ENCODE results near the gene PHACTR1. TPM values are rescaled to one million over a fixed set of nuclear protein-coding genes. Genes with fewer than 3 reads are reported as not detected.

The PHACTR1 gene
- total RNA-seq, 1 donor from 2014 or later = 72.8 TPM

DNA sequence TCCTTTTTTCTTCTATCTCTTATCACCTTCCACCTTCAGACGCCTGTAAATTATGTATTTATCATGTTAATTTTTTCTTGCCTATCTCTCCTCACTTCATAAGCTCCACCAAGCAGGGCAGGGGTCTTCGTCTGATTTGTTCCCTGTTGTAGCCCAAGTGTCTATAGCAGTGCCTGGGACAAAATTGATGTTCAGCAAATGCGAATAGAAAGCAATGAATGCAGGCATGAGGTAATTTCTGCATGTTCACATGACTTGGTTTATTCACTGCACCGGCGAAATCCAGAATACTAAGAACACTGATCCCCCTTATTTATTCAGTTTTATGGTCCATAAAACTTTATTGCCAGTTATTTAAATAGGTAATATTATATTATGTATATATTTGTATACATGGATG, 449.7 kb downstream of the PHACTR1 start:
- Histone ChIP-seq H3K27me3 (no peaks in the 10 kb centered on the region), H3K4me3 (no peak overlapping the region), H3K27ac (no peak overlapping the region), H3K9me3 (no peaks in the 10 kb centered on the region), H3K36me3 (no peaks in the 10 kb centered on the region), H3K4me1 (no peaks in the 10 kb centered on the region)
- TF ChIP-seq, protein P1, sequence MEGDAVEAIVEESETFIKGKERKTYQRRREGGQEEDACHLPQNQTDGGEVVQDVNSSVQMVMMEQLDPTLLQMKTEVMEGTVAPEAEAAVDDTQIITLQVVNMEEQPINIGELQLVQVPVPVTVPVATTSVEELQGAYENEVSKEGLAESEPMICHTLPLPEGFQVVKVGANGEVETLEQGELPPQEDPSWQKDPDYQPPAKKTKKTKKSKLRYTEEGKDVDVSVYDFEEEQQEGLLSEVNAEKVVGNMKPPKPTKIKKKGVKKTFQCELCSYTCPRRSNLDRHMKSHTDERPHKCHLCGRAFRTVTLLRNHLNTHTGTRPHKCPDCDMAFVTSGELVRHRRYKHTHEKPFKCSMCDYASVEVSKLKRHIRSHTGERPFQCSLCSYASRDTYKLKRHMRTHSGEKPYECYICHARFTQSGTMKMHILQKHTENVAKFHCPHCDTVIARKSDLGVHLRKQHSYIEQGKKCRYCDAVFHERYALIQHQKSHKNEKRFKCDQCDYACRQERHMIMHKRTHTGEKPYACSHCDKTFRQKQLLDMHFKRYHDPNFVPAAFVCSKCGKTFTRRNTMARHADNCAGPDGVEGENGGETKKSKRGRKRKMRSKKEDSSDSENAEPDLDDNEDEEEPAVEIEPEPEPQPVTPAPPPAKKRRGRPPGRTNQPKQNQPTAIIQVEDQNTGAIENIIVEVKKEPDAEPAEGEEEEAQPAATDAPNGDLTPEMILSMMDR (IDR thresholded peaks at IDR 0.05) = no peak
- intact Hi-C loops (cut with DNase I) = no loop called here
- ATAC-seq (no peak), DNase-seq (no peak)

DNA sequence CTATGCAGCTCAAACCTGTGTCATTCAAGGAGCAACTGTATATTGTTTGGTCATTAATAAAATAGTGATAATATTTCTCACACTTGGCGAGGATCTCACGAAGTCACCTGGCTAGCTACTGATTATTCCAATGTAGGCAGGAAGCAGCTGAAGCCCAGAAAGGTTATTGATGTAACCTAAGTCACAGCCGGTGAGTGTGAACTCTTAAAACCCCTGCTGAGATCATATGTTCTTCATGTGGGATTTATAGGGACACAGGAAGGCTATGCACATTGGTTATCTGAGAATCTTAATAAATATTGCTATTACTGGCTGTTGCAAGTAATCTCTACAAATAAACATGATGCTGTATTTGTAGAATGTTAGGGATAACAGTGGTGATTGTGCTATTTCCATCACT, 450.3 kb downstream of the PHACTR1 start:
- Histone ChIP-seq H3K27ac (no peak overlapping the region), H3K27me3 (no peaks in the 10 kb centered on the region), H3K4me3 (no peak overlapping the region), H3K4me1 (no peaks in the 10 kb centered on the region), H3K9me3 (no peaks in the 10 kb centered on the region), H3K36me3 (no peaks in the 10 kb centered on the region)
- DNase-seq (no peak), ATAC-seq (no peak)
- intact Hi-C loops (cut with DNase I) = no loop called here
- TF ChIP-seq, protein P1 (IDR thresholded peaks at IDR 0.05) = no peak

DNA sequence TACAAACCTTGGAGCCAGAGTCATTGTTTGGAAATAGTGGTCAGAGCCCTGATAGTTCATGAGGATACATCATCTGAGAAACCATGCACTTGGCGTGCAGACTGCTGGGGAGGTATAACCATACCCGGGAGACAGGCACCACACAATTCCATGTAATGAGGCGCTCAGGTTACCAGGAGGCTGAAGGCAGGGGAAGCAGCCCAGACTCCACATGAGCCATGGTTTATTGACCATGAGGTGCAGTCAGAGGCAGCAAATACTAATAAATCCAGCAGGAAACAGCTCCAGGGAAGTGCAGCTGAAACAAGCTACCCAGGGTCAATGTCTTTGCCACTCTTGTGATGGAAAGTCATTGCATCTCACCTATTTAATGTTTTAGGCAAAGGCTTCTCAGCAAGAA, 455.7 kb downstream of the PHACTR1 start:
- Histone ChIP-seq H3K27ac (no peak overlapping the region), H3K27me3 (no peaks in the 10 kb centered on the region), H3K36me3 (no peaks in the 10 kb centered on the region), H3K9me3 (no peaks in the 10 kb centered on the region), H3K4me3 (no peak overlapping the region), H3K4me1 (no peaks in the 10 kb centered on the region)
- DNase-seq (no peak), ATAC-seq (no peak)
- intact Hi-C loops (cut with DNase I) = no loop called here
- TF ChIP-seq, protein P1 (IDR thresholded peaks at IDR 0.05) = no peak

DNA sequence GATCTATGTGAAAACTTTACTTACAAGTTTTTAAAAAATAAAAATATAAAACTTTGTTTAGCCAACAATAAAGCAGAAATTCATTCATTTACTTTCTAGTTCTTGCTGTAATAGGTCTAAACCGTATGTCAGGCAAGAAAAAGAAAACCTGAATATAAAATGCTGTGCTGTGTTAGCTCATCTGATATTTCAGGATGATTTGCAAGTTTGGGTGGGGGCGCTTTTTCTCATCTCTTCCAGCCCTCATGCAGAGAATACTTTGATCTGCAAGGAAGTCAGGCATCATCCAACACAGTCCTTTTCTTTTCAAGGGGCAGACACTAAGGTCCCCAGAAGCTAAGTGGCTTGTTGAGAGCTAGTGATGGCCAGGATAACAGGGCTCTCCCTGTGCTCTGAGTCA, 458.5 kb downstream of the PHACTR1 start:
- ATAC-seq (no peak), DNase-seq (no peak)
- peaks cover 5% of the 10 kb centered on the region for H3K4me1 ChIP-seq
- TF ChIP-seq, protein P1 (IDR thresholded peaks at IDR 0.05) = no peak
- H3K27ac ChIP-seq = no peak overlapping the region
- no peaks in the 10 kb centered on the region for H3K36me3 ChIP-seq
- intact Hi-C loops (cut with DNase I) = no loop called here
- H3K4me3 ChIP-seq = no peak overlapping the region
- no peaks in the 10 kb centered on the region for H3K9me3 ChIP-seq
- H3K27me3 ChIP-seq = no peaks in the 10 kb centered on the region

DNA sequence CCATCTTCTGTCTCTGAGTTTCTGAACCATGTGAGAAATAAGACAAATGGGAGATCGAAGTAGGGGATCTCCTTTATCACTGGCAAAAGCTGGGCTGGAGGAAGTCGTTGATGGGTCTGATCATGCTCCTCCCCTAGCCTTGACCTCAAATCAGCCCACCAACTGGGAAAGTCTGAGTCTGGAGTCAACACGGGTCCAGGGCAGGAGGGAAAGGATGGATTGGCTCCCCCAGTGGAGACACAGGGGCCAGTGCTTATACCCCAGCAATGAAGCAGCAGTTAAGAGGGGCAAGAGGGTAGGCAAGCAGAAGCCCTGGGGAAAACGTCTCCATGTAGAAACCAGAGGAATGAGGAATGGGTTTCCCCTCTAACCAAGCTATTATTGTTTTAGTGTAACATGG, 459.2 kb downstream of the PHACTR1 start:
- TF ChIP-seq, protein P1 (IDR thresholded peaks at IDR 0.05) = no peak
- intact Hi-C loops (cut with DNase I) = no loop called here
- ATAC-seq = no peak
- no peak for DNase-seq
- H3K36me3 ChIP-seq = no peaks in the 10 kb centered on the region
- H3K4me1 ChIP-seq = peaks cover 5% of the 10 kb centered on the region
- H3K9me3 ChIP-seq = no peaks in the 10 kb centered on the region
- no peaks in the 10 kb centered on the region for H3K27me3 ChIP-seq
- no peak overlapping the region for H3K4me3 ChIP-seq
- no peak overlapping the region for H3K27ac ChIP-seq

DNA sequence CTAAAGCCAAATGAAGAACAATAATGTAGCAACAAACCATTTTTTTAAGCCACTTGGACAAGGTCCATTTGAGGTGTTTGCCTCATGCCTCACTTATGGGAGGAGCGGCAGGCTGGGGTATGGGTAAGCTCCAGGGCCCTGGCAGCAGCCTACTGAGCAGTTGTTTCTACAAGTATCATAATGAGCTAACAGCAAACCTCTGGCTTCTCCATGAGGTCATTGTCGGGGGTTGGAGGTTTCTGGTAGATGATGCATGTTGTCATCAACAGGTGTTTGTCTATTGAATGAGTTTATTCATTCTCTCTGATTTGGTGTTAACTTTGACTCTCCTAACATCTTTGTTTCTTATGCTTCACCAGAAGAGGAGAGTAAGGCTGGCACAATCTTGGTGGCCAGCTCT, 461.1 kb downstream of the PHACTR1 start:
- Histone ChIP-seq H3K36me3 (no peaks in the 10 kb centered on the region), H3K4me3 (no peak overlapping the region), H3K9me3 (no peaks in the 10 kb centered on the region), H3K4me1 (peaks cover 5% of the 10 kb centered on the region), H3K27ac (no peak overlapping the region), H3K27me3 (no peaks in the 10 kb centered on the region)
- TF ChIP-seq, protein P1 (IDR thresholded peaks at IDR 0.05) = no peak
- DNase-seq = no peak
- intact Hi-C loops (cut with DNase I) = no loop called here
- ATAC-seq = no peak

Measured in upper lobe of right lung (tissue), 1 donor.